ENCODE results near the gene CLEC4E.
"Not testable (repeated sequence)": the region's sequence is repeated elsewhere in the genome, so short reads cannot be mapped to it uniquely, and the experiment has no call there.

The CLEC4E gene

GRCh38 chr12:8537820-8538219, 2.9 kb downstream of the CLEC4E start:
- not testable (repeated sequence) for DNase-seq (ENCODE audit: low spot score)

GRCh38 chr12:8532045-8532444, 8.7 kb downstream of the CLEC4E start:
- DNase-seq (ENCODE audit: low spot score), result no peak

- DNase-seq (ENCODE audit: low spot score), result no peak
Observed at GRCh38 chr12:8527250-8528130, 13.2 kb downstream of the CLEC4E start.

GRCh38 chr12:8519171-8519570, 21.5 kb downstream of the CLEC4E start:
- DNase-seq (ENCODE audit: low spot score), result no peak

- DNase-seq (ENCODE audit: low spot score), result no peak
Observed at GRCh38 chr12:8517971-8518370, 22.7 kb downstream of the CLEC4E start.

- no peak for DNase-seq (ENCODE audit: low spot score)
Observed at GRCh38 chr12:8513256-8513655, 27.4 kb downstream of the CLEC4E start, which contains the start of gene CLEC4D. CLEC4D (plus strand) TSS chr12:8513503; CDS start chr12:8513733, 230 bp downstream.

- DNase-seq (ENCODE audit: low spot score), result no peak
Observed at GRCh38 chr12:8508910-8509841, 31.5 kb downstream of the CLEC4E start.

- DNase-seq (ENCODE audit: low spot score), result no peak
Observed at GRCh38 chr12:8508223-8508622, 32.5 kb downstream of the CLEC4E start.

GRCh38 chr12:8507596-8507995, 33.1 kb downstream of the CLEC4E start:
- DNase-seq (ENCODE audit: low spot score), result no peak

- DNase-seq (ENCODE audit: low spot score), result no peak
Observed at GRCh38 chr12:8504351-8504750, 36.4 kb downstream of the CLEC4E start.

- DNase-seq (ENCODE audit: low spot score), result no peak
Observed at GRCh38 chr12:8501720-8502119, 39.0 kb downstream of the CLEC4E start.

- no peak for DNase-seq (ENCODE audit: low spot score)
Observed at GRCh38 chr12:8499616-8500015, 41.1 kb downstream of the CLEC4E start.

GRCh38 chr12:8496074-8496473, 44.6 kb downstream of the CLEC4E start:
- not testable (repeated sequence) for DNase-seq (ENCODE audit: low spot score)

- not testable (repeated sequence) for DNase-seq (ENCODE audit: low spot score)
Observed at GRCh38 chr12:8495671-8496070, 45.0 kb downstream of the CLEC4E start.

- no peak for DNase-seq (ENCODE audit: low spot score)
Observed at GRCh38 chr12:8493084-8493483, 47.6 kb downstream of the CLEC4E start.

GRCh38 chr12:8491646-8492530, 48.8 kb downstream of the CLEC4E start:
- DNase-seq (ENCODE audit: low spot score), result no peak

Data from AG20443 (cell line).